ENCODE measurements around the gene CA9. TPM values are rescaled to one million over a fixed set of nuclear protein-coding genes. Genes with fewer than 3 reads are reported as not detected.
A peak's percentile ranks its signal among the peaks of the same experiment; 100 is the strongest.

The CA9 gene
- total RNA-seq, 1 experiment from 2014 or later: 2.4 TPM

- peak; percentile 73 for DNase-seq (ENCODE audit: low read depth)
Measured at GRCh38 chr9:35690614-35691333, 17.0 kb downstream of the CA9 start.

GRCh38 chr9:35691334-35691650, 17.6 kb downstream of the CA9 start:
- DNase-seq (ENCODE audit: low read depth): no peak

- DNase-seq (ENCODE audit: low read depth): no peak
Measured at GRCh38 chr9:35691757-35692301, 18.1 kb downstream of the CA9 start.

GRCh38 chr9:35695943-35696401, 22.2 kb downstream of the CA9 start:
- no peak for DNase-seq (ENCODE audit: low read depth)

- peak; percentile 36 for DNase-seq (ENCODE audit: low read depth)
Measured at GRCh38 chr9:35696520-35697215, 22.9 kb downstream of the CA9 start.

- no peak for DNase-seq (ENCODE audit: low read depth)
Measured at GRCh38 chr9:35697486-35697885, 23.8 kb downstream of the CA9 start.

GRCh38 chr9:35698231-35698630, 24.5 kb downstream of the CA9 start:
- no peak for DNase-seq (ENCODE audit: low read depth)

GRCh38 chr9:35700031-35700430, 26.3 kb downstream of the CA9 start:
- DNase-seq (ENCODE audit: low read depth): no peak

- DNase-seq (ENCODE audit: low read depth): no peak
Measured at GRCh38 chr9:35700942-35701341, 27.2 kb downstream of the CA9 start.

- DNase-seq (ENCODE audit: low read depth): no peak
Measured at GRCh38 chr9:35702696-35703095, 29.0 kb downstream of the CA9 start.

GRCh38 chr9:35703906-35704672, 30.4 kb downstream of the CA9 start:
- DNase-seq (ENCODE audit: low read depth): no peak

- no peak for DNase-seq (ENCODE audit: low read depth)
Measured at GRCh38 chr9:35705372-35705771, 31.6 kb downstream of the CA9 start.

- no peak for DNase-seq (ENCODE audit: low read depth)
Measured at GRCh38 chr9:35705836-35706430, 32.2 kb downstream of the CA9 start.

GRCh38 chr9:35706951-35707350, 33.2 kb downstream of the CA9 start:
- no peak for DNase-seq (ENCODE audit: low read depth)

GRCh38 chr9:35708146-35708545, 34.4 kb downstream of the CA9 start:
- no peak for DNase-seq (ENCODE audit: low read depth)

GRCh38 chr9:35710818-35711500, 37.2 kb downstream of the CA9 start:
- DNase-seq (ENCODE audit: low read depth): no peak

GRCh38 chr9:35711501-35712428, 38.0 kb downstream of the CA9 start:
- no peak for DNase-seq (ENCODE audit: low read depth)

- no peak for DNase-seq (ENCODE audit: low read depth)
Measured at GRCh38 chr9:35712762-35713400, 39.2 kb downstream of the CA9 start.

- DNase-seq (ENCODE audit: low read depth): no peak
Measured at GRCh38 chr9:35713578-35713977, 39.9 kb downstream of the CA9 start.

GRCh38 chr9:35714123-35714522, 40.4 kb downstream of the CA9 start:
- no peak for DNase-seq (ENCODE audit: low read depth)

Data from LHCN-M2 (cell line).